Fibroblast of skin of right quadriceps (primary cell): ENCODE measurements around the gene NACC2.
"Not testable (repeated sequence)": the region's sequence is repeated elsewhere in the genome, so short reads cannot be mapped to it uniquely, and the experiment has no call there.

Experiments
- DNase-seq: peaks from one replicate; pipeline ENCODE4 v3.0.0-alpha.2; 2013

NACC2 gene

DNA sequence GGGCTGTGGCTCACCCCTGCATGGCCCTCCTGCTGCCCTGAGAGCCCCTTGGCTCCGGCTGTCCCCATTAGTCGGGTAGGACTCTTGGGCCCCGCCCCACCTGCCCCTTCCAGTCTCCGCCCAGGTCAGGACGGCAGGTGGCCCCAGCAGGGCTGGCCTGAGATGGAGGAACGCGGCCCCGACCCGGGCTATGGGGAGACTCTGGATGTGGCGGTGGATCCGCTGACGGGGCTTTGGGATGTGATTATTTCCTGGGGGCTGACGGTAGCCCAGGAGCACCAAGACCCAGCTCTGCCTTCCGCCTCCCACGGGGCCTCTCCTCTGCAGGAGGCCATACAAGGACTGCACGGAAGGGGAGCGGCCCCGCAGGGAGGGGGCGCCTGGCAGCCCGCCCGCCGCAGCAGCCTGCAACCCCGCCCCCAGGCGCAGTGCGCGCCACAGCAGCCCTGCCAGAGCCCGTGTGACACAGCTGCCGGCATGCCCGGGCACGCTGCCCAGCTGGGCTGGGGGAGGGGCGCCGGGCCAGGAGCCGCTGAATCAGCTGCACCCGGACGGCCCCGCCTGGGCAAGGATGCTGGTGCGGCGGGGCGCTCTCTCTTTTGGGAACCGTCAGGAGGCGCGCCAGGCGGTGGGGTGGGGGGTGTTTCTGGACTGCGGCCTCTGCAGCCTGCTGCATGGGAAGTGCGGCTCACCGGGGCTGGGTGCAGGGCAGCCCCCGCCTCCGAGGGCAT lies 14.4 kb upstream of the NACC2 start:
- DNase-seq, result peak; percentile 94

GRCh38 chr9:136108648-136109266 lies 13.7 kb upstream of the NACC2 start:
- no peak for DNase-seq

DNA sequence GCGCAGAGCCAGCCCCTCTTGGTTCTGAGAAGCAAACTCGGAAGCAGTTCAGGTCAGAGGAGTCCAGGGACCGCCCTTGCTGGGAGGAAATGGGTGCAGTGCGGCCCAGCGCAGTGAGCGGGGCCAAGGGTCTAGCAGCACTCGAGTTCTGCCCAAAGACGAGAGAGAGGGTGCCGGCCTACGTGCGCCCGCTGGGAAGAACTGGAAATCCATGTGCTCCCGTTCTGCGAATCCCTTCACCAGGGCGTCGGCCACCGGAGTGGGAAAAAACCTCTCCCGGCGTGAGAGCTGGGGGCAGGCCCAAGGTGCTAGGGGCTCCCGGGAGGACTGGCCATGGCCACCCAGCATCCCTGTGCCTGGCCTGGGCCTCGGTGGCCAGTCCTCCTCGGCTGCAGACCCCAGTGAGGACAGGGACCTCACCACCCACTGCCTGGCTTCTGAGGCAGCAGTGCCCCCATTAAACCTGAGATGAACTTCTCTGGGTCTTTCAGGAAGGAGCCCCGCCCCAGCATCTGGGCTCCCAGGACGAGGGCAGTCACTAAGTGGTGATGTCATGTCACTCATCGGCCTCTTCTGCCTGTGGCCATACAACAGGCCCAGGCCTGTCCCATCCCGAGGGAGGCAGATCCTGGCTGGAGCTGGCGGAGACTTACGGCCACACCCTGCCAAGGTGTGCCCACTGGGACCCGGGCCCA lies 13.0 kb upstream of the NACC2 start:
- DNase-seq, result no peak

GRCh38 chr9:136107155-136107952 lies 12.3 kb upstream of the NACC2 start:
- no peak for DNase-seq

- peak; percentile 18 for DNase-seq
Measured at GRCh38 chr9:136105398-136106135, 10.5 kb upstream of the NACC2 start.

- no peak for DNase-seq
Measured at GRCh38 chr9:136104916-136105315, 9.8 kb upstream of the NACC2 start.

GRCh38 chr9:136104488-136104800 lies 9.4 kb upstream of the NACC2 start:
- no peak for DNase-seq

DNA sequence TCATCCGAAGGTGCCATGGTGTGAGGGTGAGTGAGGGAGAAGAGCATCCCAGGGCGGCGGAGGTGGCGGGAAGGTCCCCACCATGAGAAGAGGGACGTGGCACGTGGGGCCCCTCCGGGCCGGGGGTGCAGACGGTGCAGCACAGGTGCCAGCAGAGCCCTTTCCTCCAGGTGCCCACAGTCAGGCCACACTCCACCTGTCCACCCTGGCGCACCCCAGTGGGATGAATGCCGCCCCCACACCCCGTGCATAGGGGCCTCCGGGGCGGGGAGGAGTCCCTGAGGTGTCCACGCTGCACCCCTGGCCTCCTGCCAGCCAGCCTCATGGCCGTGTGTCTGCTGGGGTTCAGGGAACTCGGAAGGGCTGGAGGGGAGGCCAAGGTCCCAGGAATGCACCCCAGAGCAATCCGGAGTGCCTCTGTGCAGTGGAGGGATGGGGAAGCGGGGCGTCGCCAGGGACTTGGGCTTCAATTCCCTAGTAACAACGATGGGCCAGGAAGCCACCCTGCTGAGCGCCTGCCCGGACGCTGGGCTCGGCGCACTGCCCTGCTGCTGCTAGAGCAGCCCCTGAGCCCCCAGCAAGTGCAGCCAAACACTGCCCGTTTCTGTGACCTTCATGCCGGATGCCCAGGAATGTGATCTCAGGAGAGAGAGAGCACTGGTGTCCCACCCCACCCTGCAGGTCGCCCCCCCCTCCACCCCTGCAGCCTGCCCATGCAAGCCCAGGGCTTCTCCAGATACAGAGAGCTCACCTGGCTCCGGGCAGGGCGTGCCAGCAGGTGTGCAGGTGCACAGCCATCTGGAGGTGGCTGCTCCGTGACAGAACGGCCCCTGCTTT lies 8.8 kb upstream of the NACC2 start:
- DNase-seq, result no peak

GRCh38 chr9:136101615-136102074 lies 6.6 kb upstream of the NACC2 start:
- DNase-seq, result not testable (repeated sequence)

DNA sequence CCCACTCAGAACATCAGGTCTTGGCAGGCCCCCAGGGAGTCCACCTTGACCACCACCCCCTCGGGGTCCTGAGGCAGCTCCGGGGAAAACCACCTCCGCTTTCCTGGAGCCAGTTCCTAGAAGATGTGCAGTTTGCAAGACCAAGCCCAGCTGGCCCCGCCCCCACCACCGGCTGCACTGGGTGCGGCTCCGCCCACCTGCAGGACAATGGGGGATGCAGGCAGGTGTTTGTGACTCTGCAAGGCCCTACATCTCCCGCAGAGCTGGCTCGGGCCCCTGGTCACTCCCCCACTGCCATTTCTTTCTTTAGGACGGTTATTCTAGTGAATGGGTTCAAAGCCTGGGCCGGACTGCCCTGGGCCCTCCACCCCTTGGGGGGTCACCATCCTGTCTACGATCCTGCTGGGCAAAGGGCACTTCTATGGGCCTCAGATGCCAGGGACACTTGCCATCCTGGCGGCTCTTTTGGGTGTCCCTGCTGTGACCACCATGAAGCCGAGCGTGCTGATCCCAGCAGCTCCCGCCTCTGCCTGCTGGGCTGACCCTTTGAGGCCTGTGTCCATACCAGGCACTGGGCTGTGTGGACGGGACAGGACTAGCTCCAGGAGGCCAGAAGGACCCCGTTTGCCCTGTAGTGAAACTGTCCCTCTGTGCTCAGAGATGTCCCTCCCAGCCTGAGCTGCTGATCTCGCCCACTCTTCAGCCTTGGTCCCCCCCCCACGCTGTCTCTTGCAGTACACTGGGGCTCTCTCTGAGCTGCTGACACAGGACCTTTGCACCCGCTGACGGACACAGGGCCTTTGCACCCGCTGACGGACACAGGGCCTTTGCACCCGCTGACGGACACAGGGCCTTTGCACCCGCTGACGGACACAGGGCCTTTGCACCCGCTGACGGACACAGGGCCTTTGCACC lies 5.9 kb upstream of the NACC2 start:
- DNase-seq, result no peak

GRCh38 chr9:136099542-136099941 lies 4.5 kb upstream of the NACC2 start:
- no peak for DNase-seq

DNA sequence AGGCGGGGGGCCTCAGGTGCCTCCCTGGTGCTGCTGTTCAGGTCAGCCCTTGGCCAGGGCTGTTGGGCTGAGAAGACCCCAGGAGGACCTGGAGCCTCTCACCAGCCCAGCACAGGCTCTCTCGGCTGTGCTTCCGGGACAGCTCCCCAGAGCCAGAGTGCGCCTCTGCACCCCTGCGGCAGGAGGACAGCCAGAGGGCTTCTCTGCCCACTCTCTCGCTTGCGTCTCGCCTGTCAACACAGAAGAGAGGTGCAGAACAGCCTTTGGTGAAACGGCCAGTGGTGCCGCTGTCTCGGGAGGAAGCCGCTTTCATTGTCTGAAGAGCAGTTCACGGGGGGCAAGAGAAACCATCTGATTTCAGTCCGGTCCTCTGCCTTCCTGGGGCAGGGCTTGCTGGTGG lies 3.8 kb upstream of the NACC2 start:
- DNase-seq, result no peak

DNA sequence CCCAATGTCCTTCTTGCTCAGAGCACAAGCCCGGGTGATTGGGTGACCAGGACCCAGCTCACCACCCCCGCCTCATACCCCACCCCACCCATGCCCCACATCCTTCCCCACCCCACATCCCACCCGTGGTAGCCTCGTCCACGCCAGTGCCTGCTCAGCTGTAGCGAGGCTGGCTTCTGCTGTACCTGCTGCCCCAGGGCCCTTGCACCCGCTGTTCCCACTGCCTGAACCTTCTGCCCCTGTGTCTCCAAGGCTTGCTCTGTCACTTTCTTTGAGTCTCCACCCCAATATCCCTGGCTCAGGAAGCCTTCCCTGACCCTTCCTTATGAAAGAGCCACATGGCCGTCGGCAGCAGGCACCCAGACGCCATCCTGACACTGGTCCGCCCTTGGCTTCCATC lies 3.1 kb upstream of the NACC2 start:
- no peak for DNase-seq

GRCh38 chr9:136096505-136097001 lies 1.5 kb upstream of the NACC2 start:
- DNase-seq, result no peak

DNA sequence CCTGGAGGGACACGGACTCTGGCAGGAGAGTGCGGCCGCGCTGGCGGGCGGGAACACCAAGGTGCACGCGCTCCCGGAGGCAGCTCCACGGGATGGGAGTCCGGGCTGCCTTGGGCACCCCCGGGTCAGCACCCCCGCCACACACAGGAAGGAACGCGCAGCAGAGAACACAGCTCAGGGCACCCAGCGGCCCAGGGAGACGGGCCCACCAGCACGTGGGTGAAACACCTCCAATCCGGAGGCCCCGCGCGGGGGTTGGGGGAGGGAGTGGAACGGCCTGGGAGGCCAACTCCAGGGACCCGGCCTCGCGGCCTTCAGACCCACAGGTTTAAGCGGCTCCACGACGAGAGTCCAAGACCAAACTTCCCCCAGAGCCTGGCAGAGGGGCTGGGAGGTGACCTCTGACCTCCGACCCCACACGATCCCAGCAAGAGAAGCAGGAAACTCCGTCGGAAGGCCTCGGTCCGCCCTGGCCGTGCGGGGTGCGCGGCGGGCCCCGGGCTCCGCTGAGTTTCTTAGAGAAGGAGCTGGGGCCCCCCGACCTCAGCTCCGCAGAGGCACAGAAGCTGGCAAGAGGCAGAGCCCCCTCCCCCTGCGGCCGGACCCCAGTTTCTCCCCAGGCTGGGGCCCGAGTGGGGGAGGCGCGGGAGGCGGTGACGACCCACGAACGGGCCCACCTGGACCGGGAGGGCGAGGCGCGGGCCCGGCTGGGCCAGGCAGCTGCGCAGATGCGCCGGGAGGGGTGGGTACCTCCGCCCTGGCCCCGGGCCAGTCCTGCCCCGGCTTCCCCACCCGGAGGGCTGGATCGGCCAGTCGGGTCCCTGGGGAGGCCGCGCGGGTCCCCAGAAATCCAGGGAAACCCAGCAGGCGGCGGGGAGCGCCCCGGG lies 851 bp downstream of the NACC2 start:
- DNase-seq, result peak; percentile 42

GRCh38 chr9:136093346-136093986 lies 1.6 kb downstream of the NACC2 start:
- no peak for DNase-seq

- no peak for DNase-seq
Measured at GRCh38 chr9:136092741-136093140, 2.3 kb downstream of the NACC2 start.

GRCh38 chr9:136092353-136092650 lies 2.8 kb downstream of the NACC2 start:
- DNase-seq, result no peak
